GM21737 (cell line): ENCODE measurements around the gene REM1.
"Not testable (repeated sequence)": the region's sequence is repeated elsewhere in the genome, so short reads cannot be mapped to it uniquely, and the experiment has no call there.

Experiments used
- ATAC-seq: cut with Tn5 transposase; IDR thresholded peaks from one replicate; pipeline ENCODE4 v1.9.1; 2021; ENCODE audit warnings: mild to moderate bottlenecking, moderate library complexity; ENCODE audit not compliant: unreplicated experiment

Gene REM1

GRCh38 chr20:31484001-31484400 is 8.9 kb downstream of the REM1 start:
- no peak for ATAC-seq

GRCh38 chr20:31485450-31486339 is 10.6 kb downstream of the REM1 start:
- ATAC-seq = no peak

GRCh38 chr20:31488115-31488514 is 13.0 kb downstream of the REM1 start:
- ATAC-seq = no peak

- no peak for ATAC-seq
Measured at GRCh38 chr20:31489152-31489551, 14.1 kb downstream of the REM1 start.

GRCh38 chr20:31490752-31491151 is 15.7 kb downstream of the REM1 start:
- ATAC-seq = no peak

GRCh38 chr20:31494131-31494530 is 19.0 kb downstream of the REM1 start:
- ATAC-seq = no peak

- ATAC-seq = no peak
Measured at GRCh38 chr20:31496761-31497295, 21.7 kb downstream of the REM1 start.

GRCh38 chr20:31497838-31498540 is 22.9 kb downstream of the REM1 start:
- ATAC-seq = no peak

GRCh38 chr20:31500527-31500926 is 25.4 kb downstream of the REM1 start:
- no peak for ATAC-seq

GRCh38 chr20:31502884-31503673 is 28.0 kb downstream of the REM1 start:
- ATAC-seq = peak; percentile 90

GRCh38 chr20:31505903-31506302 is 30.8 kb downstream of the REM1 start:
- no peak for ATAC-seq

GRCh38 chr20:31508517-31509244 is 33.6 kb downstream of the REM1 start:
- ATAC-seq = no peak

GRCh38 chr20:31514154-31515071 is 39.3 kb downstream of the REM1 start, which contains the start of gene HM13:
HM13 (plus strand) TSS chr20:31514442; CDS start chr20:31514552, 110 bp downstream.
- ATAC-seq = peak; percentile 83

GRCh38 chr20:31515072-31515774 is 40.1 kb downstream of the REM1 start:
- ATAC-seq = no peak

GRCh38 chr20:31515775-31516107 is 40.7 kb downstream of the REM1 start:
- no peak for ATAC-seq

- no peak for ATAC-seq
Measured at GRCh38 chr20:31516166-31516565, 41.1 kb downstream of the REM1 start.

GRCh38 chr20:31516651-31517050 is 41.6 kb downstream of the REM1 start:
- no peak for ATAC-seq

- no peak for ATAC-seq
Measured at GRCh38 chr20:31517373-31517772, 42.3 kb downstream of the REM1 start.

GRCh38 chr20:31521267-31521666 is 46.2 kb downstream of the REM1 start:
- not testable (repeated sequence) for ATAC-seq
